C1 segment of cervical spinal cord (tissue), 14 donors: Measurements from ENCODE around the gene ANKRD29.
"Not testable (repeated sequence)": the region's sequence is repeated elsewhere in the genome, so short reads cannot be mapped to it uniquely, and the experiment has no call there.

Source experiments
- DNase-seq, 14 donors: peaks; one replicate each; lab custom pipeline; 2025; lab: John Stamatoyannopoulos, UW

The ANKRD29 gene

DNA sequence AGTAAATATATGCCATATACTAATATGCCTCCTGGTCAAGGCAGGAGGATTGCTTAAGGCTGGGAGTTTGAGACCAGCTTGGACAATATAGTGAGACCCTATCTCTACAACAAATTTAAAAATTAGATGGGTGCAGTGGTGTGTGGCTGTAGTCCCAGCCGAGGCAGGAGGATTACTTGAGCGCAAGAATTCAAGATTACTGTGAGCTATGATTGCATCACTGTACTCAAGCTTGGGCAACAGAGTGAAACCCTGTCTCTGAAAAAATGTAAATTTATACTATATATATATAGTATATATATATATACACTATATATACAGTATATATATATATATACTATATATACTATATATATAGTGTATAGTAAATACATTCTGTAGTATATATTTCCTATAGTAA lies 46.5 kb downstream of the ANKRD29 start:
- no peak for DNase-seq

DNA sequence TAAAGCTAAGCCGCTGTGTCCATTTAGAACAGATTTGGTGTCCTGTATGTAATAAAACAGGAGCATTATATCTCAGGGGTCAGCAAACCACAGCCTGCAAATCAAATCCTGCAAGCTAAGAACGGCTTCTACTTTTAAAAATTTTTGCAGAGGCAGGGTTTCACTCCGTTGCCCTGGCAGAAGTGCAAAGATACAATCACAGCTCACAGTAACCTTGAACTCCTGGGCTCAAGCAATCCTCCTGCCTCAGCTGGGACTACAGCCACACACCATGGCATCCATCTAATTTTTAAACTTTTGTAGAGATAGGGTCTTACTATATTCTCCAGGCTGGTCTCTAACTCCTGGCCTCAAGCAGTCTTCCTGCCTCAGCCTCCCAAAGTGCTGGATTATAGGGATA lies 47.8 kb downstream of the ANKRD29 start:
- DNase-seq: no peak

DNA sequence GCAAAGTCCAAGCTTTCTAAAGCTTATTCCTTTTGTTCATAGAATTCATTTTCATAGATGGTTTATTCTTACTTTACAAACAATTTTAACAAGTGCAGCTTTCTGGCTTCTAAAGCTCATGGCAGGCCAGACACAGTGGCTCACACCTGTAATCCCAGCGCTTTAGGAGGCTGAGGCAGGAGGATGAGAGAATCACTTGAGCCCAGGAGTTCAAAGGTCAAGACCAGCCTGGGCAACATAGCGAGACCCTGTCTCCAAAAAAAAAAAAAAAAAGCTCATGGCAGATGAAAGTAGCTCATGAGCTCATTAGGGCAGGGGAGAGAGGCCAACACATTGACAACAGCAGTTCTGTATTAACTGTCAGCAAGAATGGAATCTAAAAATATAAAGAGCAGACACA lies 48.3 kb downstream of the ANKRD29 start:
- DNase-seq: no peak

DNA sequence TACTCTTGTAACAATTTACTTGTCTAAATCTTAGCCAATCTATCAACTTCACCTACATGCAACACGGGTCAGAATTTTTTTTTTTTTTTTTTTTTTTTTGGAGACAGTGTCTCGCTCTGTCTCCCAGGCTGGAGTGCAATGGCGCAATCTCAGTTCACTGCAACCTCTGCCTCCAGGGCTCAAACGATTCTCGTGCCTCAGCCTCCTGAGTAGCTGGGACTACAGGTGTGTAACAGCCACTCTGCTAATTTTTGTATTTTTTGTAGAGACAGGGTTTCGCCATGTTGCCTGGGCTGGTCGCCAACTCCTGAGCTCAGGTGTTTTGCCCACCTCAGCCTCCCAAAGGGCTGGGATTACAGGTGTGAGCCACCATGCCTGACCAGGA lies 49.6 kb downstream of the ANKRD29 start:
- not testable (repeated sequence) for DNase-seq

DNA sequence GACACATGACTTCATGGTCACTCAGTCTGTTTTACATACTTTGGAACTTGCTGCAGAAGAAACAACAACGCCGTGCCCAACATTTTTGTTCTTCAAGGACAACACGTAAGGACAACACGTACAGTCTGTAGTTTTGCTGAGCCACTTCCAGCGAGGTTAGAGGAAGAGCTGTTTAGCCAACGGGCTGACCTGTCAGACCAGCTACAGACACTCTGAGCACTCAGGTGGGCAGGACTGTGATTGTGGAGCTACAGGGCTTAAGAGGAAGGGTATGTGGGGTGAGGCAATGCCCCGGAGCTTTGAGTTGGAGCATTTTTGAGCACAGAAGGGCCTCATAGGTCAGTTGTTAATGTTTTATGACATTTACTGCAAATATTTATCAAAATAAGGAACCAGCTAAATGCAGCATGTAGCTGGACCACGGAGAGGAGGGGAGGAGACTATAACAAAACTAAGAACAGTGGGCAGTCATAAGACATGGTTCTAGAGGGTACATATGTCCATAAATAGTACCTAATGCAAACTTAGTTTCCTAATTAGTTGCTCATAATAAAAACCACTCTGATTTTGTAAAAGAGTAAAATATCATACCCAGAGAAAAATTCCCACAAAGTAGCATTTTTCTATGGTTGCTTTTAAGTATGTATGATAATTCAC lies 50.1 kb downstream of the ANKRD29 start:
- no peak for DNase-seq

DNA sequence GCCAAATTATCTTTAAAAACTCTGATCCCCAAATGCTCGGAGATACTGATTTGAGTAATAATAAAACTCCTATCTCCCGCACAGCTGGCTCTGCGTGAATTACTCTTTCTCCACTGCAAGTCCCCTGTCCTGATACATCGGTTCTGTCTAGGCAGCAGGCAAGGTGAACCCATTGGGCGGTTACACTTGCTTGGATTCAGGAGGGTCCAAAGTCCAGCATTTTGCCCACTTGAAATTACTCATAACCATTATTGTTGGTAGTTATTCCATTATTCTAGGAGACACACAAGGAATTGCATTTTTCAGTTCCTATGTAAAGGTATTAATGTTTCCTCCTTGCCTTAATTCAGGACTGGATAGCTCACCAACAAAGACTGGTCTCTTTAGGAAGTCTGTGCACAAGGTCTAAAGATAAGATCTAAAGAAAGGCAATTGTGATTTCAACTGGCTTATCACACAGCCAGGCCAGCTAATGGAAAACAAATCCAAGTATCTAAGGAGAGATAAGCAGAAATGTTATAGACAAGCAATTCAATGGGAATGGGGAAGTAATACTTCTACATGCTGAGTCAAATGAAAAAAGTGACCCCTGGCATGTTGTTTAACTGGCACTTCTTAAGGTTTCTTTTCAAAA lies 53.2 kb downstream of the ANKRD29 start:
- no peak for DNase-seq

DNA sequence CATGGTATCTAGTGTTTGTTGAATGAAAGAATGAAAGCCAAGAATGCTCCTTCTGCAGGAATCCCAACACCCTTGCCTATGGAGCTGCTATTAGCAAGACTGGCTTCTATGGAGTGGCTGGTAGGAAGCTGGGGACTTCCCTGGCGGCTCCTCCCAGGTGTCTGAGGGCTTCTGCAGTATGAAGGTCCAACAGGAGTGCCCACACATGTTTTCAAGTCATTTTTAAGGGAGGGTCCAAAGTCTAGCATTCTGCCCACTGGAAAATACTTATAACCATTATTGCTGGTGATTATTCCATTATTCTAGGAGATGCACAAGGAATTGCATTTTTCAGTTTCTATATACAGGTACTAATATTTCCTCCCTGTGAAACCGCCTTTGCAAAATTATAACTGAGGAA lies 54.5 kb downstream of the ANKRD29 start:
- DNase-seq: no peak

DNA sequence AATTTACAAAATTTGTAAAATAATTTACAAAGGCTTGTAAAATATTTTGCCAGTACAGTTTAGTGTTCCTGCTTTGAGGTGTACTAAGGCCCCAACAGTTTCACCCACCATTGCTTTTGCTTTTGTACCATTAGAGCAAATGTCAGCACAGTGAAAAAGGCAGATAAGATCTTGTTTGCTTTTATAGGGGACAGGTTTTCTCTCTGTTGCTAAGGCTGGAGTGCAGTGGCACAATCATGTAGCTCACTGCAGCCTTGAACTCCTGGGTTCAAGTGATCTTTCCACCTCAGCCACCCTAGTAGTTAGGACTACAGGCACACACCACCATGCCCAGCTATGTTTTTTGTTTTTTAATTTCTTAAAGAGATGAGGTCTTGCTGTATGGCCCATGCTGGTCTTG lies 56.8 kb downstream of the ANKRD29 start:
- DNase-seq: no peak

DNA sequence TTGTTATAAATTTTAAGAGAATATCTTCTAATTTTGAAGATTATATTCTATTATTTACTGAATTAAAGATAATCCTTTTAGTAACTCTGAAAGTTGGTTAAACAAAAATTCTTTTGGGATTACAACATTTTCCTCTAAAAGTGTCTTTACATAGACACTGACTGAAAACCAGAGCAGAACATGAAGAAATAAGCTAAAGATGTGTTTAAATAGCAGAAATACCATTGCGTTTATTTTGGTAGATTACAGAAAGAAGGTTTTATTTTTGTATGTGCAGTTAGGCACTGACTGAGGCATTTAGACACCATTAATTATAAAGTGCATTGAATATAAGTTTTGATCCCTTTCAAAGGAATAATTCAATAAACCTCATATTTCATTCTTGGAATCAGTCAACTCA lies 62.9 kb downstream of the ANKRD29 start:
- DNase-seq: no peak

DNA sequence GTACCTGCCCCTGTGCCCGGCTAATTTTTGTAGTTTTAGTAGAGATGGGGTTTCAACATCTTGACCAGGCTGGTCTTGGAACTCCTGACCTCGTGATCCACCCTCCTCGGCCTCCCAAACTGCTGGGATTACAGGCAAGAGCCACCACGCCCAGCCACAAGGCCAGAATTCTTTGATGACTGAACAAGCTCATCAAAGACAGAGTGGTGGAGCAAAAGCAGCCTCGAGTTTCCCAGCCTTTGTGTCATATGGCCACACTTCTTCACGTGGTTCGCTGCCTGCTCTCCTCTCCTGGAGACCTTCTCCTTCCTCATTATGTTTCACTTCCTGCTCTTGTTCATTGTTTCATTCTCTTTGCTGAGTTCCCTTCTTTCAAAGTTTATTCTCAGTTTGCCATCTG lies 66.5 kb downstream of the ANKRD29 start:
- peak in 1 of 14 donors; percentile 20 for DNase-seq

DNA sequence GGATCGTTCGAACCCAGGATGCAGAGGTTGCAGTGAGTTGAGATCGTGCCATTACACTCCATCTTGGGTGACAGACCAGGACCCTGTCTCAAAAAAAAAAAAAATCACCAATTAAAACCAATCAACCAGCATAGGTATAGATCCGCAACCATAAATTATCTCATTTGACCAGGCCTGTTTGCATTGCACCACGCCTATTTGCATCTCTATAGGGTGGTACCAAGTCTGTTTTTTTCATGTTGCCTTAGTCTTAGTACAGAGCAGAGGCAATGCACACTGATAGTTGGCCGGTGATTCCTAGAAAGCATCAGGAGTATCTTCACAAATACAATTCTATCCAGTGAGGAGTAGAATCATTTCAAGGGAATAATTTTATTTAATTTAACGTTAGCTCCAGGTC lies 67.1 kb downstream of the ANKRD29 start:
- DNase-seq: no peak

DNA sequence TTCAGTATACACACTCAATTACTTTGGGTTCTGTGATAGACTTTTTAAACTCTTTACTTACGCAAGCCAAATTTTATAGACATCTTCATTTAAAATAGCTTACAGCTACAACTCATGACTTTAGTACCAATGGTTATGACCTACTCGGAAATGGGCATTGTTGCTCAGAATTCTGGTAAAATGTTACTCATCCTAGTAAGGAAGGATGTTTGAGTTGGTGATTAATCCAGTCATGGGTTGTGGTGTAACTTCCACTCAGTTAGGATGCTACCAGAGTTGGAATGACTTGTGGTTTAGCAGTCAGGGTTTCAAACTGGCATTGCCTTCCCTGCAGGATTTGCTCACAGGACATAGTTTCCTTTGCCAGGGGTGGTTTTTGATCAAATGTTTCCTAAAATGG lies 69.0 kb downstream of the ANKRD29 start:
- DNase-seq: no peak

DNA sequence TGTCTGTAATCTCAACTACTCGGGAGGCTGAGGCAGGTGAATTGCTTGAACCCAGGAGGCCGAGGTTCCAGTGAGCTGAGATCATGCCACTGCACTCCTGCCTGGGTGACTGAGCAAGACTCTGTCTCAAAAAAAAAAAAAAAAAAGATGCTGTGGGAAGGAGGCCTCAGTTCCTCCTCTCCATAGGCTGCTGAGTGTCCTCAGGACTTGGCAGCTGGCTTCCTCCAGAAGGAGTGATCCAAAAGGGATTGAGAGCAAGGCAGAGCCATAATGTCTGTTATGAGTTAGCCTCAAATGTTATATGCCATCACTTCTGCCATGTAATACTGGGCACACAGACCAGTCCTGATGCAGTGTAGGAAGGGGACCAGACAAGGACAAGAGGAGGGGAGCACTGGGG lies 69.8 kb downstream of the ANKRD29 start:
- no peak for DNase-seq

DNA sequence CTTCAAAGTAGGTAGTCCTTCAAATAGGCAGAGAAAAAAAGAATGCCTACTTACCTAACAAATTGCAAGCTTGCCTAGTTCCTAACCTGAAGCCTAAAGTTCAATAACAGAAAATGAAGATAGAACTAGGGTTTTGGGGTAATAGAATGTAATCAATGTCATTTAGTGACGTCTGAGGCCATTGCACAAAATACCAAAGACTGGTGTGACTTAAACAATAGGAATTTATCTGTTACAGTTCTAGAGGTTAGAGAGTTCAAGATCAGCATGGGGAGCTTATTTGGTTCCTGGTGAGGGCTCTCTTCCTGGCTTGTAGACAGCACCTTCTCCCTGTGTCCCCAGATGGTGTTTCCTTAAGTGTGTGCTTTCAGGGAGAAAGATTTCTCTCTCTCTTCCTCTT lies 71.7 kb downstream of the ANKRD29 start:
- no peak for DNase-seq

DNA sequence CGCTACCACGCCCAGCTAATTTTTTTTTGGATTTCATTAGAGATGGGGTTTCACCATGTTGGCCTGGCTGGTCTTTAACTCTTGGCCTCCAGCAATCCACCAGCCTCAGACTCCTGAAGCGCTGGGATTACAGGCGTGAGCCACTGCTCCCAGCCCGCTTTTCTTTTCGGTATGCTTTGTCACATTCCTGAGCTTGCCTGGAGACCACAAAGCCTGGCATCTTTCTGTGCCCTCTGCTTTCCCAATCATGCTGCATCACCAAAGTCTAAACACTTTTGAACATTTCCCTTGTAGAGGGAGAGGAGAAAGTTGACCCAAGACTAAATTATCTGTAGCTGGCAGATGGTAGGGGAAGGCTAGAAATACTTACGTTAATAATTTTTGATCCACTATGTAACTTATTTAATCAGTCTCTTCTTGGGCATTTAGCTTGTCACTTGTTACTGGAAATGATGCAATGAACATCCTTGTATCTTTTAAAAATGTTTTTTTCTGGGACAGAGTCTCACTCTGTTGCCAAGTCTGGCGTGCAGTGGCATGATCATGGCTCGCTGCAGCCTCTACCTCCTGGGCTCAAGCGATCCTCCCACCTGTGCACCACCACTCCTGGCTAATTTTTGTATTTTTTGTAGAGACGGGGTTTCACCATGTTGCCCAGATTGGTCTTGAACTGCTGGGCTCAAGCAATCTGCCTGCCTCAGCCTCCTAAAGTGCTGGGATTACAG lies 73.7 kb downstream of the ANKRD29 start:
- DNase-seq: no peak

DNA sequence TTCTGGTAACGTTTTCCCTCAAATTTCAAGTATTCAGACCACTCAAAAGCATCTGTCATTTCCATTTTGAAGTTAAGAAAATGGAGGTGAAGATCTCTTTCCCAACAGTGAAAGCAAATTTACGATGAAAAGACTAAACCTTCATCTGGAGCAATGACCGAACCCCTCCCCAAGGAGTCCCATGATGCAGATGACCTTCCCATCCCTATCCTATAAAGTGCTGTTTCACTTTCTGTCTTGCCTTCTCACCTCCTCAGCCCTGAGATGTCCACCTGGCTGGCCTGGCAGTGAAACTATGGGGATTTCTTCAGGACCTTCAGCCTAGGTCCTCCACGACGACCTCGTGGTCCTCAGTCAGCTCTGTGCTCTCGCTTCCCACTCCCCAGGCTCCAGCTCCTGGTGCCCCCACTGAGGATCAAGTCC lies 75.5 kb downstream of the ANKRD29 start:
- no peak for DNase-seq

DNA sequence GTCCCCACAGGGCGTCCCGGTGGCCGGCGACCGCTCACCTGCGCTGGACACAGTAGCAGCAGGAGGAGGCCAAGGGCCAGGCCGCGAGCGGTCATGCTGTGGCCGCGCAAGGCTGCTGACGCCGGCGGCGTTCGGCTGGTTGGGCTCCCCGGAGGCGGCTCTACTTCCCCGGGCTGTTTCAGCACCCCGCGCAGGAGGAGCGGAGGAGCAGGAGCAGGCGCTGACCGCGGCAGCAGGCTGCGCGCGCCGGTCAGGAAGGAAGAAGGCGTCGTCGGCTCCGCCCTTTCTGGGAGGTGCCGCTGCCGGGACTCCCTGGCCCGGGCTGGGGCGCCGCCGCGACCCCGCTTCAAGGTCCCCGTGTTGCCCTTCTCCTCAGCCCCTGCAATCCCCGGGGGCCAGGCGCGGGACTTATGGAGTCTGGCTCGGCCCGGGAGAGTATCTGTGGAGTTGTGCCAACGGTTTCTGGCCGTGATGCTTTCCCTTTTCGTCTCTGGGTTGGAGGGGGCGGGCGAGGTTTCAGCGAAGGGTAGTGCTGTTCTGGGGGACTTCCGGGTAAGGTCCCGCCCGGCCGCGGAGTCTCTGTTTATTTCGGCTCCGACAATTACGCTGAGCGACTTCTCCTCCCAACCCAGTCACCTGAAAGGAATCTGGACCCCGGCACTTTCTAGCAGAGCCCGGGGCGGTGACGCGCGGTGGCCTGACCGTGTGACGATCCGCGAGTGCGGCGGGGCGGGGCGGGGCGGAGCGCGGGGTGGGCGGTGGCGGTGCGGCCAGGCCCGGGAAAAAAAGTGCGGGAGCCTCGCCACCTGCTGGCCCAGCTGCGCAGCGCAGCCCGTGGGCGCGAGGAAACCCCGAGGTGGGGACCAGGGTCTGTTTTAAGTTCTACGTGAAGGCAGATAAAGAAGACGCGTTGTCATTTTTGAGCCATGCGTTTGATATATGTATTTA lies 76.2 kb downstream of the ANKRD29 start, which contains the start of gene NPC1:
Gene NPC1 (minus strand): TSS at position 258 of the 948 bp plus-strand sequence. CDS start 163 bp downstream, at position 95.
- DNase-seq: peak; percentile 70 to 97 (median 91)

DNA sequence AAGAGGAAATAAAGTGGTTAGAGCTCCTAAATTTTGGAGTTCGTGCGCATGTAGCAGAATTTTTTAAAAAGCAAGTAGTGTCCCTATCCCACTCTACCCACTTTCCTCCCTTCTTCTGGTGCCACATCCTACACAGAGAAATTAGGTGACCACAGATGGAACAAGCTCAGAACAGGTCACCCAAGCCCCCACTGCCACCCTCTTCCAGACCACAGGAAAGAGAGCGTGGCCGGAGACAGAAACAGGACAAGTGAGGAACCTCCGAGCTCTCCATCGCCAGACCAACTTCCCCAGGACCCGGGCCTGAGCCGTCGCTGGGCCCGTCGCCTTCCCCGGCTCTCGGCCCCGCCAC lies 76.8 kb downstream of the ANKRD29 start:
- peak in 2 of 14 donors; percentile 66 to 76 for DNase-seq

DNA sequence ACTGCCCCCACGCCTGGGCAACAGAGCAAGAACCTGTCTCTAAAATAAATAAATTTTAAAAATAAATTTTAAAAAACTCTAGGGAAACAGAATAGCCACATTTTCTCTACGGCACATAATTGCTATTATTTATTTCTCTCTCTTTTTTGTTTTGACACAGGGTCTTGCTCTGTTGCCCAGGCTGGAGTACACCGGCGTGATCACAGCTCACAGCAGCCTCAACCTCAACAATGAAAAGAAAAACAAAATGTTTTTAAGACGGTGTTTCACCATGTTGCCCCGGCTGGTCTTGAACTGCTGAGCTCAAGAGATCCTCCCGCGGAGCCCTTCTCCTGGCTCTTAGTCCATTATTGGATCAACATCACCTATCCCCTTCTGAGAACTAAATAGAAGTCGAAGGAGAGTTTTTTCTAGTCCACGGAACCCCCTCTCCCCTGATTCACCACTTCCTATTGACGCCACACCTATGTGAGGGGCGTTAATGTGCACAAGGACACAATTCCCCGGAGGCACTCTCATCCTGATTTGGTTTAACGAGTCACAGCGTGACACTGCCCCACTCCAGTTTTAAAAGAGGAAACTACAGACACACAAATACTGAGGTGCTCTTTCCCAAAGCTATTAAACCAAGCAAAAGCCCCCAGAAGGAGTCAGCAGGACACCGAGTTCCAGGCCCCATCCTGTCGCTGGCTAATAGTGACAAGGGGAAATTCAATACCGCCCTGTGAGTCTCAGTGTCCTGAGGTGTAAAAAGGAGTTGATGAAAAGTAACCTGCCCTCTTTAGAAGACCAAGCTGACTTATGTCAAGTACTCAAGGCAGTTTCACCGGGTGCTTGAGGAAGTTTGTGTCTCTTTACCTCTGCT lies 77.5 kb downstream of the ANKRD29 start:
- peak in 8 of 14 donors; percentile 27 to 69 (median 38) for DNase-seq
